Measurements from ENCODE around the gene PDE1A. TPM values are rescaled to one million over a fixed set of nuclear protein-coding genes. Genes with fewer than 3 reads are reported as not detected.

PDE1A gene
- total and polyA plus RNA-seq, 7 donors, result 0.92 to 4.2 (median 1.8) TPM

DNA sequence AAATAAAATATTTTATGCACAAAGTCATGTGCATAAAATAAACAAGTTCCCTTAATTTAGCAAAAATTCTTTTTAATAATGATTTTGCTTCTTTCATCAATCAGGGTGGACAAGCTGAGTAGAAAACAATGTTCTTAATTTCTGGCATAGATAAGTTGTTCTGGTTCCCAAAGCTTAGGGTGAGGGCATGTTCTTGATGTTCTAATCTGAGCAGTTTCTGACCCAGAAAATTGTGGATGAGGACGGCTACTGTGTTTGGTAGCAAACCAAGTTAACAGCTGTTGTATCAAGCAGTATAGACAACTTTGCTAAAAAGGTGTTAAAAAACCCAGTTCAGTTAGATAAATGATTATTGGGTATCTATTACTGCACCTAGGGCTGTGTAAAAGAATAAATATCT lies 158.9 kb downstream of the PDE1A start:
- Histone ChIP-seq H3K4me3 (no peak overlapping the region), H3K36me3 (ENCODE audit: insufficient read depth in 1 of 2, low read depth in 1 of 2) (no peaks in the 10 kb centered on the region), H3K27ac (no peak overlapping the region), H3K9me3 (no peaks in the 10 kb centered on the region), H3K4me1 (no peaks in the 10 kb centered on the region), H3K27me3 (ENCODE audit: insufficient read depth in 3 of 3, low read length in 2 of 3) (no peaks in the 10 kb centered on the region)
- DNase-seq, result no peak
- TF ChIP-seq, protein P1, sequence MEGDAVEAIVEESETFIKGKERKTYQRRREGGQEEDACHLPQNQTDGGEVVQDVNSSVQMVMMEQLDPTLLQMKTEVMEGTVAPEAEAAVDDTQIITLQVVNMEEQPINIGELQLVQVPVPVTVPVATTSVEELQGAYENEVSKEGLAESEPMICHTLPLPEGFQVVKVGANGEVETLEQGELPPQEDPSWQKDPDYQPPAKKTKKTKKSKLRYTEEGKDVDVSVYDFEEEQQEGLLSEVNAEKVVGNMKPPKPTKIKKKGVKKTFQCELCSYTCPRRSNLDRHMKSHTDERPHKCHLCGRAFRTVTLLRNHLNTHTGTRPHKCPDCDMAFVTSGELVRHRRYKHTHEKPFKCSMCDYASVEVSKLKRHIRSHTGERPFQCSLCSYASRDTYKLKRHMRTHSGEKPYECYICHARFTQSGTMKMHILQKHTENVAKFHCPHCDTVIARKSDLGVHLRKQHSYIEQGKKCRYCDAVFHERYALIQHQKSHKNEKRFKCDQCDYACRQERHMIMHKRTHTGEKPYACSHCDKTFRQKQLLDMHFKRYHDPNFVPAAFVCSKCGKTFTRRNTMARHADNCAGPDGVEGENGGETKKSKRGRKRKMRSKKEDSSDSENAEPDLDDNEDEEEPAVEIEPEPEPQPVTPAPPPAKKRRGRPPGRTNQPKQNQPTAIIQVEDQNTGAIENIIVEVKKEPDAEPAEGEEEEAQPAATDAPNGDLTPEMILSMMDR (IDR thresholded peaks at IDR 0.05), result no peak
- intact Hi-C loops (cut with DNase I), result no loop called here
- WGBS, 3 donors, result 22 to 38% (median 29%) methylated on average over 1 of the region's 1 CpG
- no peak for ATAC-seq

DNA sequence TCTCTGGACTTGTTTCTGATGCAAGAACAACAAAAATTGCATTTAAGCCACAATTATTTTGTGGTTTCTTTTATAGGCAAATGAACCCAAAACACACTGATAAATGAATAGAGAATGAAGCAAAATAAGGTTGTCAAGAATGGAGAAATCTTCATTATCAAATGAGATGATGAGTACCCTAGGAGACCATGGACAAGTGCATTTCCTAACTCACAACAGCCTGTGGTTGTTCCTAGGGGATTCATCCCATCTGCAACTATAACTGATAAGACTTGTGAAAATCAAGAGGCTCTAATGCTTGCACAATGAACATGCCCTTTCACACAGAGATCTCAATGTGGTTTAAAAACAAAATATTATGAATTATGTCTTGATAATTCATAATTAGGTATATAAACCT lies 159.9 kb downstream of the PDE1A start:
- TF ChIP-seq, protein P1 (IDR thresholded peaks at IDR 0.05), result no peak
- ATAC-seq, result no peak
- Histone ChIP-seq H3K27me3 (ENCODE audit: insufficient read depth in 3 of 3, low read length in 2 of 3) (no peaks in the 10 kb centered on the region), H3K9me3 (no peaks in the 10 kb centered on the region), H3K4me3 (no peak overlapping the region), H3K36me3 (ENCODE audit: insufficient read depth in 1 of 2, low read depth in 1 of 2) (no peaks in the 10 kb centered on the region), H3K27ac (no peak overlapping the region), H3K4me1 (no peaks in the 10 kb centered on the region)
- DNase-seq, result no peak
- intact Hi-C loops (cut with DNase I), result no loop called here

DNA sequence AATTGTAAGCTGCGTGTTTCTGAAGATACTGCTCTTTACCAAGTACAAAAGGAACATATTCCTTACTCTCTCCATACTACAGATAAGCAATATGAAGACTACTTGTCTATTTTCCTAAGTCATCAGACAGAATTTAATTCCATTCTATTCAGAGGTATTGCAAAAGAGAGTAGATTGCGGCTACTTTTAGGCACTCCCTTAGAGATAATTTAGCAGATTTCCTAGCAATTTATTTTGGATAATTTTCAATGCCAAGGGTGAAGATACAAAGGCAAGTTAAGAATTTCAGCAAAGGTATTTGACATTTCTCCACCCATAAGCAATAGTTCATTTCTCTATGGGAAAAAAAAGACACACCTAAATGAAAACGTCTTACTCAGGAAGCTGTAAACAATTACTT lies 161.1 kb downstream of the PDE1A start:
- ATAC-seq (no peak), DNase-seq (no peak)
- TF ChIP-seq, protein P1 (IDR thresholded peaks at IDR 0.05), result no peak
- Histone ChIP-seq H3K27ac (no peak overlapping the region), H3K9me3 (no peaks in the 10 kb centered on the region), H3K4me3 (no peak overlapping the region), H3K27me3 (ENCODE audit: insufficient read depth in 3 of 3, low read length in 2 of 3) (no peaks in the 10 kb centered on the region), H3K4me1 (no peaks in the 10 kb centered on the region), H3K36me3 (ENCODE audit: insufficient read depth in 1 of 2, low read depth in 1 of 2) (no peaks in the 10 kb centered on the region)
- intact Hi-C loops (cut with DNase I), result no loop called here
- 78 to 84% (median 78%) methylated on average over 3 of the region's 3 CpGs for WGBS, 3 donors

DNA sequence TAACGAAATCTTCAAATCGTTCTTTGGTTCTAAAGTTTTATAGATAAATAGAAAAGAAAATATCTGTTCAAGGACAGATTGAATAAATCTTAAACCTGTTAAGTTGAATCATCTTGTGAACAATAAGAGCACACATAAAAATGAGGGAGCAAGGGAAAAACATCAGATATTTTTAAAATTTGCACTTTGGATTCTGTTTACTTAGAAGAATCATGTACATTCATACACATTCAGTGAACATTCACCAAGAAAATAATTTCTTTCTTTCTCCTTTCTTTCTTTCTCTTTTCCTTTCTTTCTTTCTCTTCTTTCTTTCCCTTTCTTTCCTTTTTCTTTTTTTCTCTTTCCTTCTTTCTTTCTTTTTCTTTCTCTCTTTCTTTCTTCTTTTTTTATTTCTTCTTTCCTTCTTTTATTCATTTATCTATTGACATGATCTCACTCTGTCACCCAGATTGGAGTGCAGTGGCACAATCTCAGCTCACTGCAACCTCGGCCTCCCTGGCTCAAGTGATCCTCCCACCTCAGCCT lies 164.9 kb downstream of the PDE1A start:
- H3K4me1 ChIP-seq, result no peaks in the 10 kb centered on the region
- ATAC-seq (no peak), DNase-seq (no peak)
- no peaks in the 10 kb centered on the region for H3K36me3 ChIP-seq (ENCODE audit: insufficient read depth in 1 of 2, low read depth in 1 of 2)
- H3K27ac ChIP-seq, result no peak overlapping the region
- H3K9me3 ChIP-seq, result no peaks in the 10 kb centered on the region
- TF ChIP-seq, protein P1 (IDR thresholded peaks at IDR 0.05), result no peak
- 94 to 95% (median 95%) methylated on average over 3 of the region's 3 CpGs for WGBS, 3 donors
- no peaks in the 10 kb centered on the region for H3K27me3 ChIP-seq (ENCODE audit: insufficient read depth in 3 of 3, low read length in 2 of 3)
- intact Hi-C loops (cut with DNase I), result no loop called here
- no peak overlapping the region for H3K4me3 ChIP-seq

DNA sequence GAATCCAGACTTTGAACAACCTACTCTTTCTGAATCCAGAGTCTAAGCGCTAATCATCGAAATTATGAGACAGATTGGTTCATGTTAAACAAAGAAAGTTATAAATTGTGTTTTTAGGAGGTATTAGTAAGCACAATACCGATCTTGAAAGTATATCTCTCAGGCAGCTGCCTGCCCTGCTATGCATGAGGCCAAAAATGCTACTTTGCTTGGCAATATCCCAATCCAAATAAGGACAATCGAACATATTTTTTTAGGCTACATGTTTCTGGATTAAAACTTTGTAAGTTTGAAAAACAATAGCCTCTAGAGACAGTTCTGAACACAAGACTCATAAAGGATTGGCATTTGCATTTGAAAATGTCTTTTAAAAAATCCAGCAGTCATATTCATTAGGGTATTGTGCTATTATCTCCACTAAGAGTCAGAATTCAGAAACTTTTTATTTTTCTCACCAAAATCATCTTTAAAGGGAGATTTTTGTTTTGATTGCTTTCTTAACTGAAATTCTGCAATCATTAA lies 167.1 kb downstream of the PDE1A start:
- Histone ChIP-seq H3K36me3 (ENCODE audit: insufficient read depth in 1 of 2, low read depth in 1 of 2) (no peaks in the 10 kb centered on the region), H3K9me3 (no peaks in the 10 kb centered on the region), H3K27ac (no peak overlapping the region), H3K27me3 (ENCODE audit: insufficient read depth in 3 of 3, low read length in 2 of 3) (peaks cover 0 to 2% (median 0%) of the 10 kb centered on the region in 3 donors), H3K4me1 (no peaks in the 10 kb centered on the region), H3K4me3 (no peak overlapping the region)
- ATAC-seq, result no peak
- no peak for DNase-seq
- WGBS, 3 donors, result 46 to 53% (median 53%) methylated on average over 4 of the region's 4 CpGs
- intact Hi-C loops (cut with DNase I), result no loop called here
- TF ChIP-seq, protein P1 (IDR thresholded peaks at IDR 0.05), result no peak
